Measurements from ENCODE around the gene STRBP.

DNA sequence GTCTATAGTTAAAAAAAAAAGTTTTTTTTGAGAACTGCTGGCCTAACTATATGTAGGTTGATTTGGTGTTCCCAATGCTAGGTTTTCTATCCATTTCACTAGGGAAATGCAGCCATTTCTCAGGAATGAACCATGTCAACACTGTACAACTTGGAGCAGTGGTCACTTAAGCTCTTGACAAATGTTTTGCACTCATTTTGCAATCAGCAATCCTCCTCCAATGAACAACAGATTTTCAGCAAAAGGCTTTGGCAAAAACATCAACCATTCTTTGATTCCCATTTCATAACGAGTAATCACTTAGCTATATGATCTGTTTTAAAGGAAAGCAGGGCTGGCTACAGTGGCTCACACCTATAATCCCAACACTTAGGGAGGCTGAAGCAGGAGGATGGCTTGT lies 17.9 kb downstream of the STRBP start:
- TF ChIP-seq EZH2 (IDR thresholded peaks at IDR 0.05; ENCODE audit: low read depth): no peak
- TF ChIP-seq, protein P1, sequence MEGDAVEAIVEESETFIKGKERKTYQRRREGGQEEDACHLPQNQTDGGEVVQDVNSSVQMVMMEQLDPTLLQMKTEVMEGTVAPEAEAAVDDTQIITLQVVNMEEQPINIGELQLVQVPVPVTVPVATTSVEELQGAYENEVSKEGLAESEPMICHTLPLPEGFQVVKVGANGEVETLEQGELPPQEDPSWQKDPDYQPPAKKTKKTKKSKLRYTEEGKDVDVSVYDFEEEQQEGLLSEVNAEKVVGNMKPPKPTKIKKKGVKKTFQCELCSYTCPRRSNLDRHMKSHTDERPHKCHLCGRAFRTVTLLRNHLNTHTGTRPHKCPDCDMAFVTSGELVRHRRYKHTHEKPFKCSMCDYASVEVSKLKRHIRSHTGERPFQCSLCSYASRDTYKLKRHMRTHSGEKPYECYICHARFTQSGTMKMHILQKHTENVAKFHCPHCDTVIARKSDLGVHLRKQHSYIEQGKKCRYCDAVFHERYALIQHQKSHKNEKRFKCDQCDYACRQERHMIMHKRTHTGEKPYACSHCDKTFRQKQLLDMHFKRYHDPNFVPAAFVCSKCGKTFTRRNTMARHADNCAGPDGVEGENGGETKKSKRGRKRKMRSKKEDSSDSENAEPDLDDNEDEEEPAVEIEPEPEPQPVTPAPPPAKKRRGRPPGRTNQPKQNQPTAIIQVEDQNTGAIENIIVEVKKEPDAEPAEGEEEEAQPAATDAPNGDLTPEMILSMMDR (conservative IDR thresholded peaks at IDR 0.05): no peak

Data from PC-9 (cell line).